ENCODE results near the gene MAD1L1.

DNA sequence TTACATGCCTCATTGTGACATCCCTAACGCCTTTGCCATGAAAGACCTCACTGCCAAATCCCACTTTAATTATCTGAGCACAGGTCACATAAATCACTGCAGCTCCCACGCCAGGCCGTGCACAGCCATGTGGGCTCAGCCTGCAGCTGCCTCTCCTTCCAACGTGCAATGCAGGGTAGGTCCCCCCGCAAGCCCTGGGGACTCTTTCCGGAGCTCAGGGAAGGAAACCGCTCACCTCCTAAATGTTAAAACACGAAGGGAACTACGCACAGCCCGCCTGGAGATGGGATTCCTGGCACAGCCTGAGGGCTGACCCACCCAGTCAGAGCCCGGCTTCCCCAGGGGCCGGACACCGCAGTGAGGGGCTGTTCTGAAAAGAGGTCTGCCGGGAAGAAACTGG lies 128.0 kb downstream of the MAD1L1 start:
- no peak for TF ChIP-seq POLR2A (IDR thresholded peaks at IDR 0.05)
- no peak for TF ChIP-seq EP300 (IDR thresholded peaks at IDR 0.05)
- TF ChIP-seq, protein P1, sequence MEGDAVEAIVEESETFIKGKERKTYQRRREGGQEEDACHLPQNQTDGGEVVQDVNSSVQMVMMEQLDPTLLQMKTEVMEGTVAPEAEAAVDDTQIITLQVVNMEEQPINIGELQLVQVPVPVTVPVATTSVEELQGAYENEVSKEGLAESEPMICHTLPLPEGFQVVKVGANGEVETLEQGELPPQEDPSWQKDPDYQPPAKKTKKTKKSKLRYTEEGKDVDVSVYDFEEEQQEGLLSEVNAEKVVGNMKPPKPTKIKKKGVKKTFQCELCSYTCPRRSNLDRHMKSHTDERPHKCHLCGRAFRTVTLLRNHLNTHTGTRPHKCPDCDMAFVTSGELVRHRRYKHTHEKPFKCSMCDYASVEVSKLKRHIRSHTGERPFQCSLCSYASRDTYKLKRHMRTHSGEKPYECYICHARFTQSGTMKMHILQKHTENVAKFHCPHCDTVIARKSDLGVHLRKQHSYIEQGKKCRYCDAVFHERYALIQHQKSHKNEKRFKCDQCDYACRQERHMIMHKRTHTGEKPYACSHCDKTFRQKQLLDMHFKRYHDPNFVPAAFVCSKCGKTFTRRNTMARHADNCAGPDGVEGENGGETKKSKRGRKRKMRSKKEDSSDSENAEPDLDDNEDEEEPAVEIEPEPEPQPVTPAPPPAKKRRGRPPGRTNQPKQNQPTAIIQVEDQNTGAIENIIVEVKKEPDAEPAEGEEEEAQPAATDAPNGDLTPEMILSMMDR (IDR thresholded peaks at IDR 0.05), result no peak
- no peak for TF ChIP-seq POLR2AphosphoS5 (IDR thresholded peaks at IDR 0.05)
